ENCODE data around the gene AGBL2.
A peak's percentile ranks its signal among the peaks of the same experiment; 100 is the strongest.
"Not testable (repeated sequence)": the region's sequence is repeated elsewhere in the genome, so short reads cannot be mapped to it uniquely, and the experiment has no call there.

The AGBL2 gene

GRCh38 chr11:47724041-47724729 lies 9.0 kb upstream of the AGBL2 start:
- H3K27me3 ChIP-seq (replicated peaks; ENCODE audit: control insufficient read depth, insufficient read depth, low read length): no peaks in the 10 kb centered on the region
- no peak overlapping the region for H3K9ac ChIP-seq (ENCODE audit: low read length)
- no peaks in the 10 kb centered on the region for H3K9me3 ChIP-seq (ENCODE audit: control insufficient read depth, low read length)
- H3K4me1 ChIP-seq (ENCODE audit: control insufficient read depth, insufficient read depth, low read length): peaks cover 40% of the 10 kb centered on the region
- H3K4me3 ChIP-seq (ENCODE audit: low read length): no peak overlapping the region
- H3K36me3 ChIP-seq (ENCODE audit: control insufficient read depth, insufficient read depth, low read length, severe bottlenecking): peaks cover 88% of the 10 kb centered on the region
- DNase-seq (ENCODE audit: low read depth): peak; percentile 72

DNA sequence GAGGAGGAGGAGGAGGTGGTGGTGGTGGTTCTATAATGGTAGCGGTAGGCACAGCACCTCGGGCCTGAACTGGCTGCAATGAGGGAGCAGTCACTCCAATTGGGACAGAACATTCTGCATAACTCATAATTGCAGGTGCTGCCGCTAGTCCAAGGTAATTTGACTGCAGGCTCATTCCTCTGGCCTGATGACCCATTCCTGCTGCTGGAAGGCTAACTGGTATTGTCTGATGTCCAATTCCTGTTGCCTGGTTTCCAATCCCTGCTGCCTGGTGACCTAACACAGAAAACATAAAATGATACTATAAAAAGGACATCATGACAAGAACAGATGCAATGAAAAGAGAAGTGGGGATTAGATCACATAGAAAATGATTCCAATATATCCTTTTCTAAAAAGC lies 7.9 kb upstream of the AGBL2 start:
- Histone ChIP-seq H3K27me3 (replicated peaks; ENCODE audit: control insufficient read depth, insufficient read depth, low read length) (no peaks in the 10 kb centered on the region), H3K9me3 (ENCODE audit: control insufficient read depth, low read length) (no peaks in the 10 kb centered on the region), H3K4me1 (ENCODE audit: control insufficient read depth, insufficient read depth, low read length) (peaks cover 40% of the 10 kb centered on the region), H3K4me3 (ENCODE audit: low read length) (no peak overlapping the region), H3K9ac (ENCODE audit: low read length) (no peak overlapping the region), H3K36me3 (ENCODE audit: control insufficient read depth, insufficient read depth, low read length, severe bottlenecking) (peaks cover 89% of the 10 kb centered on the region)
- no peak for DNase-seq (ENCODE audit: low read depth)

- peaks cover 86% of the 10 kb centered on the region for H3K36me3 ChIP-seq (ENCODE audit: control insufficient read depth, insufficient read depth, low read length, severe bottlenecking)
- no peak for DNase-seq (ENCODE audit: low read depth)
- H3K27me3 ChIP-seq (replicated peaks; ENCODE audit: control insufficient read depth, insufficient read depth, low read length): no peaks in the 10 kb centered on the region
- H3K4me1 ChIP-seq (ENCODE audit: control insufficient read depth, insufficient read depth, low read length): peaks cover 27% of the 10 kb centered on the region
- H3K9ac ChIP-seq (ENCODE audit: low read length): no peak overlapping the region
- H3K9me3 ChIP-seq (ENCODE audit: control insufficient read depth, low read length): no peaks in the 10 kb centered on the region
- no peak overlapping the region for H3K4me3 ChIP-seq (ENCODE audit: low read length)
Measured at GRCh38 chr11:47720651-47721050, 5.5 kb upstream of the AGBL2 start.

- DNase-seq (ENCODE audit: low read depth): no peak
- no peaks in the 10 kb centered on the region for H3K9me3 ChIP-seq (ENCODE audit: control insufficient read depth, low read length)
- peaks cover 55% of the 10 kb centered on the region for H3K36me3 ChIP-seq (ENCODE audit: control insufficient read depth, insufficient read depth, low read length, severe bottlenecking)
- H3K27me3 ChIP-seq (replicated peaks; ENCODE audit: control insufficient read depth, insufficient read depth, low read length): no peaks in the 10 kb centered on the region
- no peak overlapping the region for H3K9ac ChIP-seq (ENCODE audit: low read length)
- peaks cover 5% of the 10 kb centered on the region for H3K4me1 ChIP-seq (ENCODE audit: control insufficient read depth, insufficient read depth, low read length)
- H3K4me3 ChIP-seq (ENCODE audit: low read length): no peak overlapping the region
Measured at GRCh38 chr11:47716692-47717091, 1.5 kb upstream of the AGBL2 start.

- Histone ChIP-seq H3K9me3 (ENCODE audit: control insufficient read depth, low read length) (no peaks in the 10 kb centered on the region), H3K36me3 (ENCODE audit: control insufficient read depth, insufficient read depth, low read length, severe bottlenecking) (peaks cover 39% of the 10 kb centered on the region), H3K9ac (ENCODE audit: low read length) (peak overlapping the region; percentile 90), H3K27me3 (replicated peaks; ENCODE audit: control insufficient read depth, insufficient read depth, low read length) (no peaks in the 10 kb centered on the region), H3K4me3 (ENCODE audit: low read length) (peak overlapping the region; percentile 90), H3K4me1 (ENCODE audit: control insufficient read depth, insufficient read depth, low read length) (peaks cover 11% of the 10 kb centered on the region)
- DNase-seq (ENCODE audit: low read depth): peak; percentile 67
Measured at GRCh38 chr11:47714554-47715081, 551 bp downstream of the AGBL2 start.

- Histone ChIP-seq H3K9me3 (ENCODE audit: control insufficient read depth, low read length) (no peaks in the 10 kb centered on the region), H3K4me3 (ENCODE audit: low read length) (no peak overlapping the region), H3K27me3 (replicated peaks; ENCODE audit: control insufficient read depth, insufficient read depth, low read length) (no peaks in the 10 kb centered on the region), H3K4me1 (ENCODE audit: control insufficient read depth, insufficient read depth, low read length) (peaks cover 11% of the 10 kb centered on the region), H3K9ac (ENCODE audit: low read length) (no peak overlapping the region), H3K36me3 (ENCODE audit: control insufficient read depth, insufficient read depth, low read length, severe bottlenecking) (peaks cover 11% of the 10 kb centered on the region)
- no peak for DNase-seq (ENCODE audit: low read depth)
Measured at GRCh38 chr11:47711816-47712215, 3.4 kb downstream of the AGBL2 start.

DNA sequence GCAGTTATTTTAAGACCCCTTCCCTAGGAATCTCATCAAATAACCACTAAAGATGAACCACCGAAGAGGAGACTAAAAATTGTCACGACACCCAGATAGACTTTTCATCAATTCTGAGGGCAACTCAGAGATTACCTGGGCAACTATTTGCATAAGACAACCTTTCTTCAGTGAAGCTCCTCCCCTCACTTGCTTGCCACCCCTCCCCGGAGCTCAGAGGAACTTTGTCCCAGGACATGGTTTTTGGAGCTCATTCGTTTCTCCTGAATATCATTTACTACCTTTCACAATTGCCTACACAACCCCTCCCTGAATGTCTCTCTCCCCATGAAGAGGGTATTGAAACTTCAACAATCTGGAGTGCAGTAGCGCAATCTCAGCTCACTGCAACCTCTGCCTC lies 3.9 kb downstream of the AGBL2 start:
- Histone ChIP-seq H3K27me3 (replicated peaks; ENCODE audit: control insufficient read depth, insufficient read depth, low read length) (no peaks in the 10 kb centered on the region), H3K4me3 (ENCODE audit: low read length) (no peak overlapping the region)
- DNase-seq (ENCODE audit: low read depth): no peak

DNA sequence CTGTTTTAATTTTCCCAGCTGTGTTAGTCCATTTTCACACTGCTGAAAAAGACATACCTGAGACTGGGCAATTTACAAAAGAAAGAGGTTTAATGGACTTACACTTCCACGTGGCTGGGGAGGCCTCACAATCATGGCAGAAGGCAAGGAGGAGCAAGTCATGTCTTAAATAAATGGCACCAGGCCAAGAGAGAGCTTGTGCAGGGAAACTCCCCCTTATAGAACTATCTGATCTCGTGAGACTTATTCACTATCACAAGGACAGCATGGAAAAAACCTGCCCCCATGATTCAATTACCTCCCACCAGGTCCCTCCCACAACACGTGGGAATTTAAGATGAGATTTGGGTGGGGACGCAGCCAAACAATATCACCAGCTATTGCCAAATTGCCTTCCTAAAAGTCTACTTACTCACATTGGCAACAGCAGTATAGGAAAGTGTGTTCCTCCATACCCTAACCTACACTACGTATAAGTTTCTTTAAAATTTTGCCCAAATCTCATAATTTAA lies 7.8 kb downstream of the AGBL2 start:
- not testable (repeated sequence) for H3K9me3 ChIP-seq (ENCODE audit: control insufficient read depth, low read length); H3K4me1 ChIP-seq (ENCODE audit: control insufficient read depth, insufficient read depth, low read length); H3K9ac ChIP-seq (ENCODE audit: low read length); DNase-seq (ENCODE audit: low read depth); H3K27me3 ChIP-seq (replicated peaks; ENCODE audit: control insufficient read depth, insufficient read depth, low read length); H3K4me3 ChIP-seq (ENCODE audit: low read length); H3K36me3 ChIP-seq (ENCODE audit: control insufficient read depth, insufficient read depth, low read length, severe bottlenecking)

More for the DNA sequence above, 3.9 kb downstream of the AGBL2 start:
- H3K4me1 ChIP-seq (ENCODE audit: control insufficient read depth, insufficient read depth, low read length): peaks cover 11% of the 10 kb centered on the region
- H3K9me3 ChIP-seq (ENCODE audit: control insufficient read depth, low read length): no peaks in the 10 kb centered on the region
- no peak overlapping the region for H3K9ac ChIP-seq (ENCODE audit: low read length)
- peaks cover 5% of the 10 kb centered on the region for H3K36me3 ChIP-seq (ENCODE audit: control insufficient read depth, insufficient read depth, low read length, severe bottlenecking)

DNA sequence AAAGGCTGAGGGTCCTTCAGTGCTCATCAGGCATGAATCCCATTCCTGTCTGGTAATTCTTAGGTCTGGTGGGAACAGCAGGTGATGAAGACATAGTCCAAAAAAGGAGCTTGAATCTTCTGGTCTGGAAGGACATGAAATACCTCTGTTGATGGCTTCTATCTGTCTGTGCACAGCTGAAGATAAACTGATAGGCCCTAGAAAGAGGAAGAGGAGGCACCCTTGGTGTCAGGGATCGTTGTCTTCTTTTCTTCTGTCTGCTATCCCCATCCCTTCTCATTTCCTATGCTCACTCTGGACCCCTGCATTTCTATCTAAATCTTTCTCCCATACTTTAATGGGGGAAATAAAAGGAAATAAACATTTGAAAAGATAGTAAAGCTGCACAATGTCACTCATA lies 9.4 kb downstream of the AGBL2 start:
- Histone ChIP-seq H3K4me3 (ENCODE audit: low read length) (no peak overlapping the region), H3K4me1 (ENCODE audit: control insufficient read depth, insufficient read depth, low read length) (peaks cover 6% of the 10 kb centered on the region), H3K27me3 (replicated peaks; ENCODE audit: control insufficient read depth, insufficient read depth, low read length) (no peaks in the 10 kb centered on the region), H3K9me3 (ENCODE audit: control insufficient read depth, low read length) (no peaks in the 10 kb centered on the region), H3K36me3 (ENCODE audit: control insufficient read depth, insufficient read depth, low read length, severe bottlenecking) (no peaks in the 10 kb centered on the region), H3K9ac (ENCODE audit: low read length) (no peak overlapping the region)
- DNase-seq (ENCODE audit: low read depth): no peak

- DNase-seq (ENCODE audit: low read depth): no peak
- no peaks in the 10 kb centered on the region for H3K27me3 ChIP-seq (replicated peaks; ENCODE audit: control insufficient read depth, insufficient read depth, low read length)
- H3K9me3 ChIP-seq (ENCODE audit: control insufficient read depth, low read length): no peaks in the 10 kb centered on the region
- H3K4me3 ChIP-seq (ENCODE audit: low read length): no peak overlapping the region
- no peaks in the 10 kb centered on the region for H3K36me3 ChIP-seq (ENCODE audit: control insufficient read depth, insufficient read depth, low read length, severe bottlenecking)
- H3K9ac ChIP-seq (ENCODE audit: low read length): no peak overlapping the region
- H3K4me1 ChIP-seq (ENCODE audit: control insufficient read depth, insufficient read depth, low read length): no peaks in the 10 kb centered on the region
Measured at GRCh38 chr11:47691979-47692378, 23.2 kb downstream of the AGBL2 start.

GRCh38 chr11:47689480-47689879 lies 25.7 kb downstream of the AGBL2 start:
- H3K4me3 ChIP-seq (ENCODE audit: low read length): no peak overlapping the region
- no peaks in the 10 kb centered on the region for H3K4me1 ChIP-seq (ENCODE audit: control insufficient read depth, insufficient read depth, low read length)
- H3K27me3 ChIP-seq (replicated peaks; ENCODE audit: control insufficient read depth, insufficient read depth, low read length): no peaks in the 10 kb centered on the region
- no peak for DNase-seq (ENCODE audit: low read depth)
- H3K36me3 ChIP-seq (ENCODE audit: control insufficient read depth, insufficient read depth, low read length, severe bottlenecking): no peaks in the 10 kb centered on the region
- H3K9ac ChIP-seq (ENCODE audit: low read length): no peak overlapping the region
- no peaks in the 10 kb centered on the region for H3K9me3 ChIP-seq (ENCODE audit: control insufficient read depth, low read length)

GRCh38 chr11:47688991-47689390 lies 26.2 kb downstream of the AGBL2 start:
- Histone ChIP-seq H3K36me3 (ENCODE audit: control insufficient read depth, insufficient read depth, low read length, severe bottlenecking) (no peaks in the 10 kb centered on the region), H3K4me1 (ENCODE audit: control insufficient read depth, insufficient read depth, low read length) (no peaks in the 10 kb centered on the region), H3K9ac (ENCODE audit: low read length) (no peak overlapping the region), H3K9me3 (ENCODE audit: control insufficient read depth, low read length) (no peaks in the 10 kb centered on the region), H3K4me3 (ENCODE audit: low read length) (no peak overlapping the region), H3K27me3 (replicated peaks; ENCODE audit: control insufficient read depth, insufficient read depth, low read length) (no peaks in the 10 kb centered on the region)
- DNase-seq (ENCODE audit: low read depth): no peak

Data from adipocyte (in vitro differentiated cells).